ES-I3 (cell line): ENCODE measurements around the gene CDH3.
"Not testable (repeated sequence)": the region's sequence is repeated elsewhere in the genome, so short reads cannot be mapped to it uniquely, and the experiment has no call there.

ENCODE experiments used
- H3K36me3 ChIP-seq: 2 replicates; pipeline ENCODE4 v1.6.1; 2013; ENCODE audit warnings: mild to moderate bottlenecking, low read length, control low read depth, moderate library complexity; ENCODE audit not compliant: insufficient read depth
- H3K4me1 ChIP-seq: 2 replicates; pipeline ENCODE4 v1.6.1; 2013; ENCODE audit warnings: mild to moderate bottlenecking, control low read depth, low read length; ENCODE audit not compliant: insufficient read depth
- H3K9ac ChIP-seq: 2 replicates; pipeline ENCODE4 v1.6.1; 2013; ENCODE audit warnings: low read depth, mild to moderate bottlenecking, low read length, moderate library complexity
- H3K9me3 ChIP-seq: 2 replicates; pipeline ENCODE4 v1.6.1; 2013; ENCODE audit warnings: mild to moderate bottlenecking, low read length, moderate library complexity; ENCODE audit not compliant: control insufficient read depth, insufficient read depth

CDH3 gene

DNA sequence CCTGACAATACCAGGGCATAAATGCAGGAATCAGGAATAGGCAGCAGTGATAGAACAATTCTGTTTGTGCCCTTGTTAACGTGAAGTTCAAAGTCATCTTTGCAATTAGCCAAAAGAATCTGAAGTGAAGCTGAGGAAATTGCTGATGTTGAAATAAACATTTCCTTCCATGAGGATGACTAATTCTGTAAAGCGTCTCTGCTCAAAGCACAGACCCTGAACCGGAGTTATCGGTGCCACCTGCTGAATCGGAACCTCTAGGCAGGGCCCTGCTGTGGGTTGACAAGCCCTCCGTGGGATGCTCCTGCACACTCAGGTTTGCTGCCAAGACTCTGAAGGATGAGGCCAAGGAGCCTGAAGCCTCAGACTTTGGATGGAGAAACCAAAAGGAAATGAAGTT, 55.0 kb downstream of the CDH3 start:
- H3K4me1 ChIP-seq = no peaks in the 10 kb centered on the region
- no peaks in the 10 kb centered on the region for H3K9me3 ChIP-seq
- no peak overlapping the region for H3K9ac ChIP-seq
- H3K36me3 ChIP-seq = peaks cover 7% of the 10 kb centered on the region; the same call in 1 of the 2 replicates

DNA sequence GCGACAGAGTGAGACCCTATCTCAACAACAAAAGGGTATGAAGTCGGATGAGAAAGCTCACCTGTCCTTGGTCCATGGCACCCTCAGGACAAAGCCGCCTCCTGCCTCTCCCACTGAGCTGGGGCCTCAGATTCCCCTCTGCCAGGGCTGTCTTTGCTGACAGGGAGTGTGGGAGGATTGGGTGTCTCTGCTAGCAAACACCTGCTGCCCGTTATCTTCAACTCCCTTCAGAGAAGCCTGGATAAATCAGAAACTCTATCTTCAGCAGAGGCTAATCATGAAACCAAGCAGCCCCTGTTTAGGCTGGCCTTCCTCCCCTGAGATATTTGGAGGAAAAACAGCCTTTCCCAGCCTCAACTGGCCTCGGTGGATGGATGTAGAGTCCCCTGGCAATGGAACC, 55.7 kb downstream of the CDH3 start:
- H3K4me1 ChIP-seq = no peaks in the 10 kb centered on the region

DNA sequence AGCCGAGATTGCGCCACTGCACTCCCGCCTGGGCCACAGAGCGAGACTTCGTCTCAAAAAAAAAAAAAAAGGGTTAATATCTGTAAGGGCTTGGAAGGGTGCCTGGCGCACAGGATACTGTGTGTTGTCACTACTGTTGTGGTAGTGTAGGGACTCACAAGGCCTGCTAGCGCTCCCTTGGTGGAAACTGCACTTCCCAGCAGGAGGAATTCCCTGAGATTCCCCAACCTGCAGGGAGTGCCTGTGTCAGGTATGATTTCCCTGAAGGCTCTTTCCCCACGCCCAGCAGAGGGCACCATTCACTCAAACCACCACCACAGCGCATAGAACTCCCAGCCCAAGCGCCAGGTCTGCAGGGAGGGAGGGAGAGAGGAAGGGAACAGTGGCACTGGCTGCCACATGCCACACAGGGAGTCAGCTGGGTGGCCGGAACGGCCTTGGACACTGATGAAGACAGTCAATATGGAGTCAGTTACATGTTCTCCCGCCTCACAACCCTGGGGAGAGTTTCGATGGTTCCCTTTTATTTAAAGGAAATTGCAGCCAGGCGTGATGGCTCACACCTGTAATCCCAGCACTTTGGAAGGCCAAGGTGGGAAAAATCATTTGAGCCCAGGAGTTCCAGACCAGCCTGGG, 59.2 kb downstream of the CDH3 start:
- H3K9ac ChIP-seq = no peak overlapping the region
- peaks cover 13% of the 10 kb centered on the region; the same call in 1 of the 2 replicates for H3K4me1 ChIP-seq
- no peaks in the 10 kb centered on the region for H3K9me3 ChIP-seq
- no peaks in the 10 kb centered on the region for H3K36me3 ChIP-seq

More for the DNA sequence above, 55.7 kb downstream of the CDH3 start:
- H3K9me3 ChIP-seq = no peaks in the 10 kb centered on the region
- H3K36me3 ChIP-seq = peaks cover 7% of the 10 kb centered on the region; the same call in 1 of the 2 replicates
- H3K9ac ChIP-seq = no peak overlapping the region

DNA sequence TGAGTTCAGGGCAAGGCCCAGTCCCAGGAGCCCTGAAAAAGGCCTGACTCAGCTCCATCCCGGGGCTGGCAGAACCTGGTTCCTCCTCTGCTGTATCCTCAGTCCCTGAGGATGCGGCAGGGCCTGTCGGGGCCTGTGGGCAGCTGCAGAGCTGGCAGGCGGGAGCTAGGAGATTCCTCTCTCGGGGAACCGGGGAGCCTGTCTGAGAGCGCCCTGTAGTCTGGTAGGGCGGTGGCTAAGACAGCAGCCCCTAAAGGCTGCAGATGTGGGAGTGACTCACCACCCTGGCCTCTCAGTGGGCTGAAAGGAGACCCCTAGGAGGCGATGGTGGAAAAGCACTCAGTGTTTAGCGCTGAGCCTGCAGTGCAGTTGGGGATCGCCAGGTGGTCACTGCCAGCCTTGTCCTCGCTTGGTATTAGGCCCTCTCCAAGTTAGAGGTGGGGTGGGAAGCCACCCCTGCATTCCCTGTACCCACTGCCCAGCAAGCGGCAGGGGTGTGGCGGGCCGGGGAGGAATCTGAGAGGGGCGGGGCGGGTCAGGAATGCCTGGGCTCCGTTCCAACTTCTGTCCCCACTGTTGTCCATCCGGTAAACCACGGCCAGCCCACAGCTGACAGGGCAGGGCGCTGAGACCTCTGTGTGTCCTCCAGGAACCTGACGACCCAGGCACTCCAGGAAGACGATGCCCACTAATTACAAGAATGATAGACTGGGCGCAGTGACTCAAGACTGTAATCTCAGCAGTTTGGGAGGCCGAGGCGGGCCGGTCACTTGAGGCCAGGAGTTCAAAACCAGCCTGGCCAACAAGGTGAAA, 62.4 kb downstream of the CDH3 start:
- Histone ChIP-seq H3K4me1 (peaks cover 13% of the 10 kb centered on the region; the same call in 1 of the 2 replicates), H3K9ac (no peak overlapping the region), H3K36me3 (no peaks in the 10 kb centered on the region), H3K9me3 (no peaks in the 10 kb centered on the region; the same call in 1 of the 2 replicates)

DNA sequence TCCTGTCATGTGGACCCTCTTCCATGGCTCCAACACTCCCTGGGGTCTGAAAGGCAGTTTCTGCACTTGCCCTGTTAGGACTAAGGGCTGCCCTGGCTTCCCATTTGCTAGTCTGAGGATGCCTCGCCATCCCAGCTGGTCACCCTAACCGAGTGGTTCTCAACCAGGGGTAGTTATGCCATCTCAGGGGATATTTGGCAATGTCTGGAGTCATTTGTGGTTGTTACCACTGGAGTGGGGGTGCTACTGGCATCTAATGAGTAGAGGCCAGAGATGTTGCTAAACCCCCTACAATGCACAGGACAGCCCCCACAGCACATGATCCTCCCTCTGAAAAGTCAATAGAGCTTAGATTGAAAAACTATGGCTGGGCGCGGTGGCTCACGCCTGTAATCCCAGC, 65.1 kb downstream of the CDH3 start:
- Histone ChIP-seq H3K9me3 (no peaks in the 10 kb centered on the region; the same call in 1 of the 2 replicates), H3K36me3 (no peaks in the 10 kb centered on the region), H3K4me1 (peaks cover 20% of the 10 kb centered on the region), H3K9ac (no peak overlapping the region)

DNA sequence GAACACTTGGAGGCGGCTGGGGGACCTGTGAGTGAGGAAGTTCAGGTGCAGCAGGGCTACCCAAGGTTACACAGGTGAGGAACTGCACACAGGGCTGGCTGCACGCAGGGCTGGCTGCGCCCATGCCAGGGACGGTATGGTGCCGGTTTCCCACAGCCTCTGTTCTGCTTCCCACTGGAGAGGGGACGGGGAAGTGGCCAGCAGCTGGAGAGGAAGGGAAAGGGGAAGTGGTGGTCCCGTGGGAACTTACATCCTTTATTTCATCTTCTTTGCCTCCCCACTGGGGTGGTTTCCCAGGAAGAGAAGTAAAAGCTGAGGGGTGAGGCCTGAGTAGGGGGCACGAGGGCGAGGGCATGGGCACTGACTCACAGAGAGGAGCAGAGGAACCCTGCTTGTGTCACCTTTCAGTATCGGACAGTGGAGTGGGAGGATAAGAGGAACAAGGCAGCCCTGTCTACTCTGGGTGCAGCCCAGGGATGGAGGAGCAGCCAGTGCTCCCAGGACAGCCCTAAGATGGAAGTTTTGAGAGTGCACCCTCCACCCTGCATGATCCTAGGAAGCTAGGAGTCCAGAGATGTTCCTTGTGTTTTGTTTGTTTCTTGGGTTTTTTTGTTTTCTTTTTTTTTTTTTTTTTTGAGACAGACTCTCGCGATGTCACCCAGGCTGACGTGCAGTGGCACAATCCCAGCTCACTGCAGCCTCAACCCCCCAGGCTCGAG, 66.5 kb downstream of the CDH3 start:
- Histone ChIP-seq H3K4me1 (peaks cover 26% of the 10 kb centered on the region), H3K9ac (no peak overlapping the region), H3K36me3 (no peaks in the 10 kb centered on the region), H3K9me3 (no peaks in the 10 kb centered on the region; the same call in 1 of the 2 replicates)

DNA sequence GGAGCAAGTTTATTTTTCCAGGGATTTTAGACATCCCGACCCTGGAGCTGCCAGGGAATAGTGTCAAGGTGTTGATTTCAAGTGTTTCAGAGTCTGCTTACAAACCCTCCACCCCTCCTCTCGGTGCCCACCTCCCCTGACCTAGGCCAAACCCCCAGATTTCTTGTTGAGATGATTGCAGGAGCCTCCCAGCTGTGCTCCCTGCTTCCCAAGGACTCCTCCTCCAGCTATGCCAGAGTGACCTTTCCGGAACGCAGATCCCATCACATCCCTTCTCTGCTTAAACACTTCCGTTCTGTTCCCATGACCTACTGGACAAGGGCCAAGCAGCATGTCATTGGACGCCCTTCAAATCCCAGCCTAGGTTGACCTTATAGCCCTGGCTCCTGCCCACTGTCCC, 68.3 kb downstream of the CDH3 start:
- H3K9me3 ChIP-seq = no peaks in the 10 kb centered on the region; the same call in 1 of the 2 replicates
- H3K4me1 ChIP-seq = peaks cover 14% of the 10 kb centered on the region
- no peaks in the 10 kb centered on the region for H3K36me3 ChIP-seq
- H3K9ac ChIP-seq = no peak overlapping the region

DNA sequence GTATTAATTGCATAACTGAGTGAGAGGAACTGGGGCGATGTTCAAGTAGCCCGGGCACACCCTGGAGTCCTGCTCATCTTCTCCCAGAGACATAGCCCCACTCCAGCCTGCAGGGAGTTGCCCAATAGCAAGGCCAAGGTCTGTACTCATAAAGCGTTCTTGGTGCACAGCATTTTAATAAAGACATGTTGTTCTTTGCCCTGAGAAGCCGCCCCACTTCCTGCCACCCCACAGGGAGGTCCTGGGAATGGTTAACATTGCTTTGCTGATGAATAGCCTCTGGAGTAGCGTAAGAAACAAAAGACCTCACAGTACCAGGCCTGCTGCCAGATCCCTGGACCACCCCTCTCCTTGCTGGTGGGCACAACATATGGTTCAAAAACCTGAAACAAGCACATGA, 70.4 kb downstream of the CDH3 start:
- H3K9me3 ChIP-seq = no peaks in the 10 kb centered on the region
- H3K4me1 ChIP-seq = peaks cover 13% of the 10 kb centered on the region
- no peaks in the 10 kb centered on the region for H3K36me3 ChIP-seq
- H3K9ac ChIP-seq = no peak overlapping the region

DNA sequence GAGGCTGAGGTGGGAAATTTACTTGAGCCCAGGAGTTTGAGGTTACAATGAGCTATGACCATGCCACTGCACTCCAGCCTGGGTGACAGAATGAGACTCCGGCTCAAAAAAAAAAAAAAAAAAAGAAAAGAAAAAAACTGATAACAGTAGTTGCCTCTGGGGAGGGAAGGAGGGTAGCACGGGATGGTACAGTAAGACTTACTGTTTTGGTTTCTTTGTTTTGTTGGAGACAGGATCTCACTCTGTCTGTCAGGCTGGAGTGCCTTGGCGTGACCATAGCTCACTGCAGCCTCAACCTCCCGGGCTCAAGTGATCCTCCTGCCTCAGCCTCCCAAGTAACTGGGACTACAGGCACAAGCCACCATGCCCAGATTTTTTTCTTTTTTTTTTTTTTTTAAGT, 71.4 kb downstream of the CDH3 start:
- H3K4me1 ChIP-seq = peaks cover 13% of the 10 kb centered on the region
- not testable (repeated sequence) for H3K9me3 ChIP-seq, H3K36me3 ChIP-seq, H3K9ac ChIP-seq

DNA sequence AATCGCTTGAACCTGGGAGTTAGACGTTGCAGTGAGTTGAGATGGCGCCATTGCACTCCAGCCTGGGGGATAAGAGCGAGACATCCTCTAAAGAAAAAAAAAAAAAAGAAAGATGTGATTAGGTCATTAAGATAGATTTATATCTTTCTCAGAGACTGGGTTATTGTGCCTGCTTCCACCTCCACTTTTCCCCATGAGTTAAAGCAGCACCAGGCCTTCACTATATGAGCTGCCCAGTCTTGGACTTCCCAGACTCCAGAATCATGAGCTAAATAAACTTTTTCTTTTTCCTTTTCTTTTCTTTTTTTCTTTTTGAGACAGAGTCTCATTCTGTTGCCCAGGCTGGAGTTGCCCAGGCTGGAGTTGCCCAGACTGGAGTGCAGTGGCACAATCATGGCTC, 72.6 kb downstream of the CDH3 start:
- H3K4me1 ChIP-seq = peaks cover 13% of the 10 kb centered on the region
- H3K9ac ChIP-seq = no peak overlapping the region
- no peaks in the 10 kb centered on the region for H3K36me3 ChIP-seq
- H3K9me3 ChIP-seq = no peaks in the 10 kb centered on the region

DNA sequence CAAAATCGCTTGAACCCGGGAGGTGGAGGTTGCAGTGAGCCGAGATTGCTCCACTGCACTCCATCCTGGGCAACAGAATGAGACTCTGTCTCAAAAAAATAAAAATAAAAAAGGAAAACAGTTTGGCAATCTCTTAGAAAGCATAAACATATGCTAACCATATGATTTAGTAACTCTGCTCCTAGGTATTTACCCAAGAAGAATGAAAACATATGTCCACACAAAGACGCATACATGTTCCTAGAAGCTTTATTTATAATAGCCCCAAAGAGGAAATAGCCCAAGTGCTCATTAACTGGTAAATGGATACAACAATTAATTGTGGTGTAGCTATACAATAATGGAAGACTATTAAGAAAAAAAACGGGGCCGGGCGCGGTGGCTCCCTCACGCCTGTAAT, 73.5 kb downstream of the CDH3 start:
- Histone ChIP-seq H3K9me3 (no peaks in the 10 kb centered on the region), H3K4me1 (peaks cover 6% of the 10 kb centered on the region; the same call in 1 of the 2 replicates), H3K36me3 (no peaks in the 10 kb centered on the region), H3K9ac (no peak overlapping the region)

DNA sequence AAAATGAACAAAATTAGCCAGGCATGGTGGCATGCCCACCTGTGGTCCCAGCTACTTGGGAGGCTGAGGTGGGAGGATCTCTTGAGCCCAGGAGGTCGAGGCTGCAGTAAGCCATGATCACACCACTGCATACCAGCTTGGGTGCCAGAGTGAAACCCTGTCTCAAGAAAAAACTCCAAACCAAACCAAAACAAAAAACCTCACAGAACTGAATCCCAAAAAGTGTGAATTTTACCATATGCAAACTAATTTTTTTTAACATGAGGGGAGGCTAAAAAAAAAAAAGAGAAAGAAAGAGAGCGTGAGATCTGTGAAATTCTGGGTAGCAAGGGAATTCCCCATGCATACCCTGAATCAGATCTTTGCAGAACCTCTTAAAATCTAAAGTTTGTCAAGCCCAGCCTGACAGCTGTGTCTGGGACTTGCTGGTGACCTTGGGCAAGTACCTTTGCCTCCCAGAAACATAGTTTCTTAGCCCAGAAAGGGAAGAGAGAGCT, 74.9 kb downstream of the CDH3 start:
- Histone ChIP-seq H3K4me1 (peaks cover 6% of the 10 kb centered on the region; the same call in 1 of the 2 replicates), H3K36me3 (no peaks in the 10 kb centered on the region), H3K9ac (no peak overlapping the region), H3K9me3 (no peaks in the 10 kb centered on the region)

DNA sequence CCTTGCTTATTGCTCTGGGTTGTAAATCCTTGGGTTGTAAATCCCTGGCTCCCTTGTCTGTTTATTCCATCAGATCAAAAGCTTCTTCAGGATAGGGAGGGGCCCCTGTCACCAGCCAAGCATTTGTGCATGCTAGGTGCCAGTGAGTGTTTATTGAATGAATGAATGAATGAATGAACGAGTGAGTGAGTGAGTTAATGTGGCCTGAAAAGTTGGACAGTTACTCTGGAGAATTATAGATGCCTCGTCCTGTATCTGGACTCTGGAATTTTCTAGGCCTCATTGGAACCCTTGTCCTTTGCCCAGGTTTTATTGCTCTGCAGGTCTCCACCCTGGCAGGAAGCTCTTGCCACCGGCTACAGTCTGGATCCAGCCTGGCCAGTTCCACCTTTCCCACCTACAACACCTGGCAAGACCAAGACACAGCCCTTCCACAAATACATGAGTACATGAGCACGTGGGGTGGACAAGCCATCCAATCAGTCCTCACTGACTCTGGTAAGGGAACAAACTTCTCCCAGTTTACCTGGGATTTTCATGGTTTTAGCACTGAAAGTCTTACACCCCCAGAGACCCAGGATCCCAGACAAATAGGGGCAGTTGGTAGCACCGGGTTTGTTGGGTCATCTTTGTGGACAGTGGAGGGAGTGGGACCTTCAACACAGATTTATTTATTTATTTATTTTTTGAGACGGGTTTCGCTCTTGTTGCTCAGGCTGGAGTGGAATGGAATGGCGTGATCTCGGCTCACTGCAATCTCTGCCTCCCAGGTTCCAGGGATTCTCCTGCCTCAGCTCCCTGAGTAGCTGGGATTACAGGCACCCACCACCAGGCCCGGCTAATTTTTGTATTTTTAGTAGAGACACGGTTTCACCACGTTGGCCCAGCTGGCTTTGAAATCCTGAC, 77.3 kb downstream of the CDH3 start:
- H3K36me3 ChIP-seq = no peaks in the 10 kb centered on the region
- no peaks in the 10 kb centered on the region for H3K9me3 ChIP-seq
- no peaks in the 10 kb centered on the region for H3K4me1 ChIP-seq
- no peak overlapping the region for H3K9ac ChIP-seq

DNA sequence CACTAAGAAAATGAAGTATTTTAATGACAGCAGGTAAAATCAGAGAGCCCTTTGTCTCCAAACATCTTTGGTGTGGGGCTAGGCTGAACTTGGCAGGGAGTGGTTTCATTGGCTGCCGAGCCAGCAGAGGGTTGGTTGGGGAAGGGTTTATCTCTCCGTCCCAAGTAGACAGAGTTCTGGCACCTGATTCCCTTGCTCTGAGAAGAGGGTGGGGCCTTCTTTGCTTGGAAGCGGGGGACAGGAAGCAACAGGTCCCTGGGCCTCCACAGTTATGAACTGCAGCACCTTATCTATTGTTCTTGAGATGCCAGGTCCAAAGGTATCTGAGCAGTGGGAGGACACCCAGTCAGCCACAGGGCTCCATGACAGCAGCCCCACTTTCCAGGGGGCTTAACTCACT, 79.7 kb downstream of the CDH3 start:
- Histone ChIP-seq H3K4me1 (no peaks in the 10 kb centered on the region), H3K9ac (no peak overlapping the region), H3K9me3 (no peaks in the 10 kb centered on the region), H3K36me3 (no peaks in the 10 kb centered on the region)
